Left lung (tissue), 10 donors: Measurements from ENCODE around the gene PRKD2. TPM values are rescaled to one million over a fixed set of nuclear protein-coding genes. Genes with fewer than 3 reads are reported as not detected.
A peak's percentile ranks its signal among the peaks of the same experiment; 100 is the strongest.

Experiments
- ATAC-seq: fragments of 200-7000 bp; cut with Tn5 transposase; one replicate; pipeline ENCODE4 v1.9.1; 2020; ENCODE audit warnings: moderate library complexity
- DNase-seq, 4 donors: peaks; one replicate each; pipeline ENCODE4 v3.0.0-alpha.2; 2013 to 2020
- H3K27ac ChIP-seq, 2 donors: fragments of 200-600 bp; sonication (generic) in 1 of 2; one replicate each; pipeline versions ENCODE4 v1.5.0 to v1.8.0; 2020 to 2021
- H3K27me3 ChIP-seq, 2 donors: fragments of 200-600 bp; sonication (generic) in 1 of 2; one replicate each; pipeline versions ENCODE4 v1.5.0 to v1.8.0; 2020 to 2021
- H3K36me3 ChIP-seq, 2 donors: fragments of 200-600 bp; sonication (generic) in 1 of 2; one replicate each; pipeline versions ENCODE4 v1.5.0 to v1.8.0; 2020 to 2021
- H3K4me1 ChIP-seq, 2 donors: fragments of 200-600 bp; one replicate each; pipeline ENCODE4 v1.8.0; 2021
- H3K4me3 ChIP-seq, 2 donors: fragments of 200-600 bp; sonication (generic) in 1 of 2; one replicate each; pipeline versions ENCODE4 v1.5.0 to v1.8.0; 2020 to 2021; ENCODE audit warnings: mild to moderate bottlenecking in 1 of 2
- H3K9me3 ChIP-seq, 2 donors: fragments of 200-600 bp; sonication (generic) in 1 of 2; one replicate each; pipeline versions ENCODE4 v1.5.0 to v1.8.0; 2020 to 2021
- CTCF ChIP-seq, 2 donors: fragments of 200-600 bp; sonication (generic) in 1 of 2; IDR thresholded peaks; one replicate each; pipeline versions ENCODE4 v1.5.0 to v1.8.0; 2021; ENCODE audit warnings: antibody characterized with exemption in 2 of 2
- intact Hi-C, 2 donors: fragments of 100-400 bp; cut with DNase I; formaldehyde crosslinking; loops; one replicate each; pipeline versions ENCODE4 v1.11.2 to v1.14.2; 2022
- polyA plus RNA-seq, 6 donors: library from polyadenylated mRNA; unstranded; fragments of 120-200 nt; gene quantifications; one replicate each; pipeline ENCODE4 v1.2.1, GENCODE V29; 2013; ENCODE audit not compliant: insufficient read length in 6 of 6
- total RNA-seq, 2 donors: library from RNA; stranded (reverse); fragmentation: NEBNext Ultra II Directional; extraction: Animal tissue kit (Norgen Biotek cat#: 25700); gene quantifications; one replicate each; pipeline ENCODE4 v1.2.1, GENCODE V29; 2021
- donor health status: DM: no; HTN: yes; CAD: no.
- donor health status: DM: no; HTN: no; CAD: no.

The PRKD2 gene
- total and polyA plus RNA-seq, 8 donors = 37.8 to 61.4 (median 53.1) TPM

GRCh38 chr19:46721269-46722003 lies 4.5 kb upstream of the PRKD2 start:
- Histone ChIP-seq H3K4me1 (peaks cover 10 to 41% of the 10 kb centered on the region in 2 donors), H3K27me3 (no peaks in the 10 kb centered on the region), H3K27ac (no peak overlapping the region), H3K4me3 (no peak overlapping the region), H3K36me3 (peaks cover 0 to 75% of the 10 kb centered on the region in 2 donors), H3K9me3 (no peaks in the 10 kb centered on the region)
- ATAC-seq (no peak), DNase-seq (peak in 1 of 4 donors; percentile 59)
- no peak for TF ChIP-seq CTCF (IDR thresholded peaks at IDR 0.05)
- intact Hi-C loops = no loop called here

GRCh38 chr19:46720503-46721239 lies 3.8 kb upstream of the PRKD2 start:
- peaks cover 0 to 67% of the 10 kb centered on the region in 2 donors for H3K36me3 ChIP-seq
- H3K9me3 ChIP-seq = no peaks in the 10 kb centered on the region
- DNase-seq = peak in 1 of 4 donors; percentile 61
- intact Hi-C loops = no loop called here
- TF ChIP-seq CTCF (IDR thresholded peaks at IDR 0.05) = no peak
- ATAC-seq = no peak
- no peak overlapping the region for H3K4me3 ChIP-seq
- no peaks in the 10 kb centered on the region for H3K27me3 ChIP-seq
- peaks cover 10 to 47% of the 10 kb centered on the region in 2 donors for H3K4me1 ChIP-seq
- H3K27ac ChIP-seq = no peak overlapping the region

- DNase-seq (peak in 1 of 4 donors; percentile 54), ATAC-seq (no peak)
- H3K4me3 ChIP-seq = no peak overlapping the region
- peaks cover 15 to 55% of the 10 kb centered on the region in 2 donors for H3K4me1 ChIP-seq
- H3K36me3 ChIP-seq = peaks cover 0 to 59% of the 10 kb centered on the region in 2 donors
- no peaks in the 10 kb centered on the region for H3K9me3 ChIP-seq
- intact Hi-C loops = no loop called here
- H3K27me3 ChIP-seq = no peaks in the 10 kb centered on the region
- no peak for TF ChIP-seq CTCF (IDR thresholded peaks at IDR 0.05)
- no peak overlapping the region for H3K27ac ChIP-seq
Measured at GRCh38 chr19:46719629-46720502, 3.0 kb upstream of the PRKD2 start.

GRCh38 chr19:46718934-46719622 lies 2.2 kb upstream of the PRKD2 start:
- peaks cover 17 to 60% of the 10 kb centered on the region in 2 donors for H3K4me1 ChIP-seq
- intact Hi-C loops = no loop called here
- no peak overlapping the region for H3K4me3 ChIP-seq
- TF ChIP-seq CTCF (IDR thresholded peaks at IDR 0.05) = no peak
- no peak for ATAC-seq
- peak in 1 of 4 donors; percentile 50 for DNase-seq
- peak overlapping the region in 1 of 2 donors; percentile 89 for H3K27ac ChIP-seq
- H3K27me3 ChIP-seq = no peaks in the 10 kb centered on the region
- no peaks in the 10 kb centered on the region for H3K9me3 ChIP-seq
- peaks cover 0 to 52% of the 10 kb centered on the region in 2 donors for H3K36me3 ChIP-seq
